ENCODE data around the gene MSS51. TPM values are rescaled to one million over a fixed set of nuclear protein-coding genes. Genes with fewer than 3 reads are reported as not detected.

The MSS51 gene
- total and polyA plus RNA-seq, 10 donors: 2.6 to 7.1 (median 4.0) TPM

DNA sequence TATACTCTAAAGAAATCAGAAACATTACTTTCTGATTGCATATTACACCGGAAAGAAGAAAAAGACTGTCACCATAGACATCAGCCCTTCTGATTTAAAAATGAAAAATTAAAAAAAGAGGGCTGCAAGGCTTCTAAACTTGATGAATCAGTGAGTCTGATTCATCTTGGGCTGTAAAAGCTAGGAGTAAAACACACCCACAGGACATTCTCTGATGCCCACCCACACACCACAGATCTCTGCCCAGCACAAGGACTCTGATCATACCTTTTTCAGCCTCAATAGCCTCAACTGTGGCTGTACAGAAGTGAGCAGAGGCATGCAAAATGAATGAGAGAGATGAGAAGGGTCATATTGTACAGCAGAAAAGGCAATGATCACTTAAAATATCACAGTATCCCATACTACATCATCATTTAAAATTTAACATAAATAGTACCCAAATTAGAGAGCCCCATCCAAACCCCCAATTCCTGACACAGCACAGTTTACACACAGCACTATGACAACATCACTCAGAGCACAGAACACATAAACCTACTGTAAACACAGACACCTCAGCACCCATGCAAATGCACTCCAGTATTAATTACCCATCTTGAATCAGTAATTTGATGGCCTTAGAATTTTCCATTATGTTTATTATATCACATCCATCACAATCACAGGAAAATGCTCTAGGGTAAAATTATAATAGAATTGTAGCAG, 6.4 kb upstream of the MSS51 start:
- Histone ChIP-seq H3K9me3 (no peaks in the 10 kb centered on the region), H3K36me3 (peaks cover 0 to 90% (median 37%) of the 10 kb centered on the region in 6 donors), H3K4me3 (no peak overlapping the region), H3K27me3 (replicated peaks in 1 of 7) (no peaks in the 10 kb centered on the region), H3K4me1 (no peaks in the 10 kb centered on the region), H3K27ac (no peak overlapping the region)
- no peak for DNase-seq
- intact Hi-C loops (cut with DNase I; ENCODE audit: low total_unique reads): no loop called here
- 84 to 100% (median 88%) methylated on average over 1 of the region's 1 CpG for WGBS, 5 donors
- no peak for TF ChIP-seq POLR2AphosphoS5 (IDR thresholded peaks at IDR 0.05)
- TF ChIP-seq POLR2A (IDR thresholded peaks at IDR 0.05): no peak
- TF ChIP-seq, protein P1, sequence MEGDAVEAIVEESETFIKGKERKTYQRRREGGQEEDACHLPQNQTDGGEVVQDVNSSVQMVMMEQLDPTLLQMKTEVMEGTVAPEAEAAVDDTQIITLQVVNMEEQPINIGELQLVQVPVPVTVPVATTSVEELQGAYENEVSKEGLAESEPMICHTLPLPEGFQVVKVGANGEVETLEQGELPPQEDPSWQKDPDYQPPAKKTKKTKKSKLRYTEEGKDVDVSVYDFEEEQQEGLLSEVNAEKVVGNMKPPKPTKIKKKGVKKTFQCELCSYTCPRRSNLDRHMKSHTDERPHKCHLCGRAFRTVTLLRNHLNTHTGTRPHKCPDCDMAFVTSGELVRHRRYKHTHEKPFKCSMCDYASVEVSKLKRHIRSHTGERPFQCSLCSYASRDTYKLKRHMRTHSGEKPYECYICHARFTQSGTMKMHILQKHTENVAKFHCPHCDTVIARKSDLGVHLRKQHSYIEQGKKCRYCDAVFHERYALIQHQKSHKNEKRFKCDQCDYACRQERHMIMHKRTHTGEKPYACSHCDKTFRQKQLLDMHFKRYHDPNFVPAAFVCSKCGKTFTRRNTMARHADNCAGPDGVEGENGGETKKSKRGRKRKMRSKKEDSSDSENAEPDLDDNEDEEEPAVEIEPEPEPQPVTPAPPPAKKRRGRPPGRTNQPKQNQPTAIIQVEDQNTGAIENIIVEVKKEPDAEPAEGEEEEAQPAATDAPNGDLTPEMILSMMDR (IDR thresholded peaks at IDR 0.05 in 8 of 11, conservative IDR thresholded peaks at IDR 0.05 in 3 of 11): no peak

DNA sequence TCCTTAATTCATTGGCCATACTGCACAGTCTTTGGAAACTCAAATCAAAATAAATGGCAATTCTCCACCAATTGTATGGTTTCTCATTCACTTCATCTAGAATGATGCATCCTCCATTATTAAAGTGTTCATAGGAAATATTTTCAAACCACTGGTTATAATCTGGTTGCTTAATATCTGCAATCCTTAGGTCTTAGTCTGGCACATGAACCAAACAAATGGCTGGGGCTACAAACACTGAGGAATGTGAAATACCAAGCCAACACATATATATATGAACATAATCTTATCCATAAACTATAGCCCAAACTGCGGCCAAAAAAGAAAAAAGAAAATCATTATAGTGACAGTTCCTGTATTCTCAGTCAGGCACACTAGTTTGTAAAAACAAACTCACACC, 5.7 kb upstream of the MSS51 start:
- no peak for DNase-seq
- no peak for TF ChIP-seq POLR2AphosphoS5 (IDR thresholded peaks at IDR 0.05)
- TF ChIP-seq, protein P1 (IDR thresholded peaks at IDR 0.05 in 8 of 11, conservative IDR thresholded peaks at IDR 0.05 in 3 of 11): no peak
- no peak for TF ChIP-seq POLR2A (IDR thresholded peaks at IDR 0.05)
- intact Hi-C loops (cut with DNase I; ENCODE audit: low total_unique reads): no loop called here
- H3K9me3 ChIP-seq: no peaks in the 10 kb centered on the region
- no peak overlapping the region for H3K27ac ChIP-seq
- H3K4me1 ChIP-seq: no peaks in the 10 kb centered on the region
- whole genome bisulfite sequencing, 5 donors: 89 to 100% (median 98%) methylated on average over 1 of the region's 1 CpG
- no peaks in the 10 kb centered on the region for H3K27me3 ChIP-seq (replicated peaks in 1 of 7)
- H3K4me3 ChIP-seq: no peak overlapping the region
- peaks cover 0 to 90% (median 35%) of the 10 kb centered on the region in 6 donors for H3K36me3 ChIP-seq

DNA sequence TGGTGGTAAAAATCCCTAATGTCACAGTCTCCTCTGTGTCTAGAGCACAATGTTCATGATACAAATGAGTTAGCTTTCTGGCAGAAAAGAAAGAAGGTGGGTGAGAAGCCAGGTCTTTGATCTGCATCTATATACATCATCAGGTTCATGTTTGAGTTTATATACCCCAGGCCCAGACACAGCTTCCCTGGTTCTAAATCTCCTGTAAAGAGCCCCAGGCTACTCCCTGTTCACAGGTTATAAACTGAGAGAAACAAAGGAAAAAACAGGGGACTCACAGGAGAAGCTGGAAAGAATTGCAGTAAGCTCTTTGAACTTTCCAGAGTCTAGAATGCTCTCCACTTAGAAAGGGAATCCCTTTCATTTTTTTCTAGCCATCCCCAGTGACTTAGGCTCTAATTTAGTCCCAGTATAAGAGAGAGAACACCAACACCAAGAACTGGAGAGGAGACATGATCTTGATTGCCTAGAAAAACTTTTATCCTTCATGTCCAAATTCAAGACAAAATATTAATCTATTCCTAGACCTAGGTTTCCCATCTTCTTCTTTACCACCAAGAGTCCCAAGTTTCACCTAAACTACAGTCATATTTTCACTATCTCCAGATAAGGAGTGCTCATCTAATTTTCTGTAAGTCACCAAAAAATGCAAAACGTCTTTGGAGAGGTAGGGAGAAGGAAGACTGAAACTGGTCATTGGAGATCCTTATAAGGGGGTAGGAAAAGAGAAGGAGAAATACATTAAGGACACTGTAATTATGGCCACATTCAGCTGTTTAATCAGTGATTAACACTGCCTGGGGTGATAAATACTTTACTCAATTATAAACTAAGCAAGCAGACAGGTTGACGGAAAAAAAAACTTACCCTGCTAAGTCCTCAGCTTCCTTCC, 469 bp downstream of the MSS51 start:
- TF ChIP-seq POLR2A (IDR thresholded peaks at IDR 0.05) (no peak), POLR2AphosphoS5 (IDR thresholded peaks at IDR 0.05) (no peak)
- TF ChIP-seq, protein P1 (IDR thresholded peaks at IDR 0.05 in 8 of 11, conservative IDR thresholded peaks at IDR 0.05 in 3 of 11): no peak
- no peak overlapping the region for H3K27ac ChIP-seq
- intact Hi-C loops (cut with DNase I; ENCODE audit: low total_unique reads): no loop called here
- DNase-seq: no peak
- peaks cover 0 to 74% (median 22%) of the 10 kb centered on the region in 6 donors for H3K36me3 ChIP-seq
- H3K27me3 ChIP-seq (replicated peaks in 1 of 7): no peaks in the 10 kb centered on the region
- no peaks in the 10 kb centered on the region for H3K4me1 ChIP-seq
- no peak overlapping the region for H3K4me3 ChIP-seq
- 63 to 75% (median 69%) methylated on average over 2 of the region's 2 CpGs for WGBS, 5 donors
- H3K9me3 ChIP-seq: no peaks in the 10 kb centered on the region

DNA sequence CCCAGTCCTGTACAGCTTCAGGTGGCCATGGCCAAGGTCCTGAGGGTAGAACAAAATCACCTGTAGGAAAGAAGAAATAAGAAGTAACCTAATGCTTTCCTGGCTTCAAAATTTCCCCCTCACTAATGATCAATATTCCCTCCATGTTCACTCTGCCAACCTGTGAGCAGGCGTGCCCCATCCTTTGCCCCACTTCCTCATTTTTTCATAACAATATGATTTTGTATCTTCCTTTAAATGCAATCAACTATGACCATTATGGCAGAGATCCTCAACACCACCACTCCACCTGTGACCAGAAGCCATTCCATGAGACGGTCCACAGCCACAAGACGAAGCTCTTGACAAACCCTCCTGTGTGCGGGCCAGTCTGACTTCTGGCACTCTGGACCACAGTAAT, 7.0 kb downstream of the MSS51 start:
- no peak overlapping the region for H3K27ac ChIP-seq
- H3K9me3 ChIP-seq: no peaks in the 10 kb centered on the region
- H3K36me3 ChIP-seq: peaks cover 0 to 82% (median 45%) of the 10 kb centered on the region in 6 donors
- intact Hi-C loops (cut with DNase I; ENCODE audit: low total_unique reads): no loop called here
- DNase-seq: no peak
- H3K4me3 ChIP-seq: no peak overlapping the region
- H3K27me3 ChIP-seq (replicated peaks in 1 of 7): no peaks in the 10 kb centered on the region
- no peaks in the 10 kb centered on the region for H3K4me1 ChIP-seq
- WGBS, 5 donors: 90 to 96% (median 92%) methylated on average over 4 of the region's 4 CpGs
- TF ChIP-seq, protein P1 (IDR thresholded peaks at IDR 0.05 in 8 of 11, conservative IDR thresholded peaks at IDR 0.05 in 3 of 11): no peak
- no peak for TF ChIP-seq POLR2A (IDR thresholded peaks at IDR 0.05)
- TF ChIP-seq POLR2AphosphoS5 (IDR thresholded peaks at IDR 0.05): no peak
